Mucosa of rectum (tissue), 2 donors: ENCODE results near the gene LCK.

Source experiments
- H3K27ac ChIP-seq, 2 donors: one replicate each; pipeline ENCODE4 v1.7.0; 2013; ENCODE audit warnings: inconsistent platforms in 2 of 2, low read depth in 2 of 2, low read length in 2 of 2
- H3K27me3 ChIP-seq, 2 donors: one replicate each; pipeline ENCODE4 v1.7.0; 2013; ENCODE audit warnings: low read length in 2 of 2; ENCODE audit not compliant: control insufficient read depth in 2 of 2, insufficient read depth in 2 of 2
- H3K36me3 ChIP-seq, 2 donors: one replicate each; pipeline ENCODE4 v1.7.0; 2013; ENCODE audit warnings: low read length in 2 of 2; ENCODE audit not compliant: control insufficient read depth in 2 of 2, insufficient read depth in 2 of 2
- H3K4me1 ChIP-seq, 2 donors: one replicate each; pipeline ENCODE4 v1.7.0; 2013; ENCODE audit warnings: low read length in 2 of 2, mild to moderate bottlenecking in 1 of 2; ENCODE audit not compliant: control insufficient read depth in 2 of 2, insufficient read depth in 2 of 2
- H3K4me3 ChIP-seq, 2 donors: one replicate each; pipeline ENCODE4 v1.7.0; 2013; ENCODE audit warnings: low read length in 2 of 2
- H3K9ac ChIP-seq, 2 donors: one replicate each; pipeline ENCODE4 v1.7.0; 2013; ENCODE audit warnings: low read length in 2 of 2, low read depth in 1 of 2, mild to moderate bottlenecking in 1 of 2
- H3K9me3 ChIP-seq, 2 donors: one replicate each; pipeline ENCODE4 v1.7.0; 2013; ENCODE audit warnings: low read length in 2 of 2; ENCODE audit not compliant: control insufficient read depth in 2 of 2
- donor health status: healthy.
- donor health status: Normal muscosa, but diverticular disease.

Gene LCK

DNA sequence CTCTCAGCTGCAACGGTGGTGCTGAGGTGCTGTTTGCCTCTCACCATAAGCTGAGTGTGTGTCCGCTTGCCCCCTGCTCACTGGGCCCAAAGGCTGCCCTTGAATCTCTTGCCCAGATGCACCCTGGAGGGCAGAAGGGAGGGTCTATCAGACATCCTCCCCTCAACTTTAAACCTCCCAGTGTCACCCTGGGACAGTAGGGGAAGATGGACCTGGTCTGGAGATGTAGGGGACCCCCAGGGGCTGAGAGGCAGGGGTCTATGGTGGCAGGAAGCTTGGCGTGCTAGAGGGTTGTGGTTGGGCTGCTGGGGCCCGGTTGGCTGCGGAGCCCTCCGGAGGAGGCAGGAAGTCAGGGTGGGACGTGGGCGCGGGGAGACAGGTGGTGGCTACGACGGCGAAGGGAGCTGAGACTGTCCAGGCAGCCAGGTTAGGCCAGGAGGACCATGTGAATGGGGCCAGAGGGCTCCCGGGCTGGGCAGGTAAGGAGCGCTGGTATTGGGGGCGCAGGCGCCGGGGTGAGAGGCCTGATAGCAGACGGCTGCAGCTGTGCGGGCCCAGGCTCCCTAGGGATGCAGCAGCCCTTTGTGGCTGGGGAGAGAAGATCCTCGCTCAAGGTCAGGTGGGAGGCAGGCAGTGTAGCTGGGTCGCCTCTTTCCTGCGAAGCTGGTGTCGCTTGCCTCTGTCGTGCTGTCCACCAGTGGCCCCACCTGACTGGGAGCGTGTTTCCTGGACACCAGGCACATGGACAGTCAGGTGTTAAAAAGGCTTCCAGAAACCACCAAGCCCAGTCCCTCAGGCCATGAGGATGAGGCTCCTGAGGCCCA lies at the start of gene LCK:
LCK (plus strand) TSS at position 373 of the 824 bp plus-strand sequence. CDS start 23,065 bp downstream, outside the sequence.
- H3K36me3 ChIP-seq, result no peaks in the 10 kb centered on the region
- H3K27me3 ChIP-seq, result no peaks in the 10 kb centered on the region
- peak within 1 kb of the TSS; percentile 12 to 69 for H3K4me3 ChIP-seq
- H3K4me1 ChIP-seq, result peaks cover 12 to 28% of the 10 kb centered on the region in 2 donors
- H3K27ac ChIP-seq, result peak within 1 kb of the TSS; percentile 58 to 85
- H3K9me3 ChIP-seq, result no peaks in the 10 kb centered on the region
- peak within 1 kb of the TSS in 1 of 2 donors; percentile 68 for H3K9ac ChIP-seq

DNA sequence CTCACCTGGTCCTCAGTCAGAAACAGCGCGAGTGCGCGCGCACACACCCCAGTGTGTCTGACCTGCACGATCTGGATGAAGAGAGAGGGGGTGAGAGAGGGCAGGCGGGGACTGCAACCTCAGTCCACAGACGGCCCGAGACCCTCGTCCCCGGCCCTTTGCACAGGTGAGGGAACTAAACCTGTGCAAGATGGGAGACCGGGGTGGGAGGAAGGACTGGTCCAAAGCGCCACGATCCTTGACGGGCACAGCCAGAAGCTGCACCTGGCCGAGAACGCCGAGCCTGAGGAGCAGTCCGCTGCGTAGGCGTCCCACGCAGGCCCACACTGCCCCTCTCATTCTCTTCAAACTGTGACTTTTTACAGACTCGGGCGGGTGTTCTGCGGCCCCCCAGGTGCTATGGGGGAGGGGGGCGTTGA lies 46.1 kb upstream of the LCK start:
- peak overlapping the region; percentile 78 to 84 for H3K4me3 ChIP-seq
- no peaks in the 10 kb centered on the region for H3K27me3 ChIP-seq
- peak overlapping the region in 1 of 2 donors; percentile 9 for H3K27ac ChIP-seq
- H3K9ac ChIP-seq, result peak overlapping the region; percentile 41 to 86
- no peaks in the 10 kb centered on the region for H3K36me3 ChIP-seq
- H3K4me1 ChIP-seq, result peaks cover 33 to 37% of the 10 kb centered on the region in 2 donors
- no peaks in the 10 kb centered on the region for H3K9me3 ChIP-seq

DNA sequence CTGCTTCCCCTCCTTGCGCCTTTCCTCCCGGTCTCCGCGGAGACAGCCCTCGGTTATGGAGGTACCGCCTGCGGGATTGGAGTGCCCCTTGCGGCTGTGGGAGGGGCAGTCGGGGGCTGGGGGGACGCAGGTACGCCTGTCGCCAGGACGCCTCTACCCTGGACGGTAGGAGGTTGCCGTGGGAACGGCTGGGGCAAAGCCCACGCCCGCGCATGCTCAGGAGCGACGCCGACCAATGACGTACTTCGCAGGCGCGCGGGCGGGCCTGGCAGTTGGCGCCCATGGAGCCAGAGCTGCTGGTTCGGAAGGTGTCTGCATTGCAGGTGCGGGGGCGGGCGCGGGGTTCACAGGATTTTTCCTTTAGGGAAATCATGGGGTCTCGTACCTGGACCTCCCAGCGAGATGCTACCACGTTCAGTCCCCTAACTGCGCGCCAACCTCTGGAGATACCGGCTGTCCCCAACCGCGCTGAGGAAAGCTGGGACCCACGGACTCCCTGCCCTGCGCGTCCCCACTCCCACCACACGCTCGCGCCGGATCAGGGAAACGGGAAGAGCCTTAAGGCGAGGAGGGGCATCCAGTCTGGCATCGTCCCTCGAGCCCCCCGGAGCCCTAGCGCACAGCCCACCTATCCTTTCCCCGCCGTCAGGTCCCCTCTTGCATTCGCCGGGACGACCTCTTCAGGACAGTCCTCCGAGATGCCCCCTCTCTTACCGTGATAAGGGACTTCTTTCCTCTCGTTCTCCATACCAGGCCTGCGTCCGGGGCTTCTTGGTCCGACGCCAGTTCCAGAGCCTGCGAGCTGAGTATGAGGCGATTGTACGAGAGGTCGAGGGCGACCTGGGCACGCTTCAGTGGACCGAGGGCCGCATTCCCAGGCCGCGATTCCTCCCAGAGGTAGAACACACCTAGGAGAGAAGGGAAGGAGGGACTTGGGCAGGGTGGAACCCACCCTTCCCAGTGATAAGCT lies 45.4 kb upstream of the LCK start, which contains the start of gene IQCC:
IQCC (plus strand) TSS at position 271 of the 970 bp plus-strand sequence; CDS start at position 282, 11 bp downstream.
- Histone ChIP-seq H3K27ac (peak within 1 kb of the TSS in 1 of 2 donors; percentile 9), H3K27me3 (no peaks in the 10 kb centered on the region), H3K4me3 (peak within 1 kb of the TSS; percentile 78 to 84), H3K4me1 (peaks cover 31 to 34% of the 10 kb centered on the region in 2 donors), H3K36me3 (no peaks in the 10 kb centered on the region), H3K9ac (peak within 1 kb of the TSS; percentile 86 to 94), H3K9me3 (no peaks in the 10 kb centered on the region)

DNA sequence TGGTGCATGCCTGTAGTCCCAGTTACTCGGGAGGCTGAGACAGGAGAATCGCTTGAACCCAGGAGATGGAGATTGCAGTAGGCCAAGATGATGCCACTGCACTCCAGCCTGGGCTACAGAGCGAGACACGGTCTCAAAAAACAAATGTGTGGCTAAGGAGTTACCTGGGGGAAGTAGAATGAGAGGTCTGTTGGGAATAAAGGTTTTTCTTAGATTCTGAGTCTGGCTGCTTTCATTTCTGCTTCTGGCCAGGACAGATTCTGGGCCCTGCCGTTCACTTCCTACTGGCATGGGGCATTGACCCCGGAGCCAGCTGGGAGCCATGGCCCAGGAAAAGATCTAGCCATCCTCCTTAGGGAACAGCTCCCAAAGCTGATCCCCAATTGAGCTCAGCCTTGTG lies 42.6 kb upstream of the LCK start:
- H3K4me1 ChIP-seq, result peaks cover 23 to 26% of the 10 kb centered on the region in 2 donors
- H3K9ac ChIP-seq, result peak overlapping the region; percentile 24 to 34
- H3K36me3 ChIP-seq, result peaks cover 0 to 3% of the 10 kb centered on the region in 2 donors
- H3K4me3 ChIP-seq, result no peak overlapping the region
- no peaks in the 10 kb centered on the region for H3K27me3 ChIP-seq
- H3K9me3 ChIP-seq, result no peaks in the 10 kb centered on the region
- peak overlapping the region; percentile 62 to 85 for H3K27ac ChIP-seq

DNA sequence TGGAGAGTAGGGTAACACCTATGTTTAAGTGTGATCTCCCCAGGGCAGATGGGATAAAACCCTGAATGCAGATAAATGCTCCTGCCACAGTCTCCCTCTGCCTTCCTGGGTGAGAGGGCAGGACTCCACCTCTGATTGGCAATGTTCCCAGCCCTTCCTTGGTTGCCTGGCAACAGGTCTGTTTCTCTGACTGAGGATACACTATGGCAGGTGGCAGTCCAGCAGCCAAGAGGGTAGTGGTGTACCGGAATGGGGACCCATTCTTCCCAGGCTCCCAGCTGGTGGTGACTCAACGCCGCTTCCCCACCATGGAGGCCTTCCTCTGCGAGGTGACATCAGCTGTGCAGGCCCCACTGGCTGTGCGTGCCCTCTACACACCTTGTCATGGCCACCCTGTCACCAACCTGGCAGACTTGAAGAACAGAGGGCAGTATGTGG lies 42.2 kb upstream of the LCK start, which contains the start of gene DCDC2B:
DCDC2B (plus strand) TSS at position 199 of the 438 bp plus-strand sequence; CDS start at position 204, 5 bp downstream.
- Histone ChIP-seq H3K4me3 (no peak within 1 kb of the TSS), H3K9me3 (no peaks in the 10 kb centered on the region), H3K27me3 (no peaks in the 10 kb centered on the region), H3K36me3 (peaks cover 0 to 3% of the 10 kb centered on the region in 2 donors), H3K27ac (peak within 1 kb of the TSS; percentile 62 to 85), H3K4me1 (peaks cover 23 to 26% of the 10 kb centered on the region in 2 donors), H3K9ac (peak within 1 kb of the TSS; percentile 24 to 34)

DNA sequence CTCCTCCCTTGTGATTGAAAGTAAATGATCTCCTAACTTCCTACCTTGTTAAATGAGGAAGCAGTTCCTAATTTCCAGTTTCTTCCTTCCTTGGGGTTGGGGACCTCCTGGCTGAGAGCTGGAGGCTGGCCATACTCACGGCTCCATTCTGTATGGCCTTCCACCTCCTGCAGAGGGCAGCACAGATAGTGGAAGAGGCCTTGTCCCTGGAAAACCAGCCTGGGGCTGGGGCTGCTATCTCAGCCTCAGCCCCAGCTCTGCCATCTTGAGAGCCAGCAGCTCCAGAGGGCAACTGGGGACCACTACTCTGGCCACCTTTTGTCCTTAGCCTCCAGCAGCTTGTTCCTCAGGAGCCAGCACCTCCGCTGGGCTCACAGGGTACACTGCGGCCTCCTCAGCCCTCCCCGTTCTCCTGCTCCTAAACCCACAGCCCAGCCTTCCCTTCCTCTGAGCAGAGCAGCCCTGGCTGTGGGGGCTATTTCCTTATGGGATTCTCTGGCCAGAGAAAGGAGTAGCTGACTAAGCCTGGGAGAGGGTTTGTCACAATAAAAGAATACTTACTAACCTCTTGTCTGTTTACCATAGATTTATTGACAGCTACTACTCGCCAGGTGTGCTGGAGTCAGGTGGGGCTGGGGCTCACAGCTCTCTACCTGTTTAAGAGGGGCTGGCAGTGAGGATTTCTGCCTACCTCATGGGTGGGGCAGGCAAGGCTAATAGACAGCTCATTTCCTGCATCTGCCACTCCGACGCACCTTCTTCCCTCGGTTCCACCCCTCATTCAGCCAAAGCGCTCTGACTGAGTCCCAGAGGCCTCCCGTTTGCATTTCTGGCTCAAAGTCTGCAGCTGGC lies 35.2 kb upstream of the LCK start:
- Histone ChIP-seq H3K36me3 (peaks cover 21 to 22% of the 10 kb centered on the region in 2 donors), H3K9me3 (no peaks in the 10 kb centered on the region), H3K9ac (peak overlapping the region; percentile 49 to 72), H3K4me3 (peak overlapping the region; percentile 13 to 14), H3K27me3 (no peaks in the 10 kb centered on the region), H3K4me1 (peaks cover 22 to 35% of the 10 kb centered on the region in 2 donors), H3K27ac (peak overlapping the region; percentile 93 to 95)

DNA sequence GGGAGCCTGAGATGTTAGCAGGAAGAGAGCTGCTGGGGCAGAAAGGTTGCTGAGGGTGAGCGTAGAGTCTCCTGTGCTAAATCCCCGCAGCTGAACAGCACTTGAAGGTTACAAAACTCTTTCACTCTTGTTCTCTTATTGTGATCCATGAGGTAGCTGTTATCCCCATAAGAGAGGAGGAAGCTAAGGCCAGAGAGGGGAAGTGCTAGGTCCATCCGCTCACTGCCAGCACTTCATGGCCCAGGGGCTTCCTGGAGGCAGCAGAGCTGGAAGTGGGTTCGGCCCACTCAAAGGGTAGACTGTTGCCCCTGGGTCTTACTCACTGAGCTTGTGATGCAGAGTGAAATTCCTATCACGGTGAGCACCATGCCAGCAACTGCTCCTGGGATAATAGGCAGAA lies 34.5 kb upstream of the LCK start:
- peaks cover 27 to 42% of the 10 kb centered on the region in 2 donors for H3K4me1 ChIP-seq
- peak overlapping the region in 1 of 2 donors; percentile 72 for H3K9ac ChIP-seq
- no peaks in the 10 kb centered on the region for H3K9me3 ChIP-seq
- peak overlapping the region in 1 of 2 donors; percentile 2 for H3K4me3 ChIP-seq
- H3K27me3 ChIP-seq, result no peaks in the 10 kb centered on the region
- H3K36me3 ChIP-seq, result peaks cover 21 to 22% of the 10 kb centered on the region in 2 donors
- H3K27ac ChIP-seq, result peak overlapping the region; percentile 93 to 95

DNA sequence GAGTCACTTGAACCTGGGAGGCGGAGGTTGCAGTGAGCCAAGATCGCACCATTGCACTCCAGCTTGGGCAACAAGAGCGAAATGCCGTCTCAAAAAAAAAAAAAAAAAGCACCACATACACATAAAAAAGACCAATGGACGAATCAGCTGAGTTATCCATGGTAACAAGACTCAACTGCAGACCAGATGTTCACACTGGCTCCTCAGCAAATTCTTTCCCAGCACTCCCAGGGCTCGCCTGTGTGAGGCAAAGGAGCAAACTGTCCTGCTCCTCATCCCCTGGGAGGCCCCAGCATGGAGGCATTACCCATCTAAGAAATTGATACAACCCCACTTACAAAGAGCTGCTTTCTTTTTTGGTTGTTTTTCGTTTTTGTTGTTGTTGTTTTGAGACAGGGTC lies 32.0 kb upstream of the LCK start:
- H3K36me3 ChIP-seq, result peaks cover 21 to 26% of the 10 kb centered on the region in 2 donors
- H3K4me1 ChIP-seq, result peaks cover 40 to 50% of the 10 kb centered on the region in 2 donors
- no peak overlapping the region for H3K4me3 ChIP-seq
- no peaks in the 10 kb centered on the region for H3K27me3 ChIP-seq
- no peaks in the 10 kb centered on the region for H3K9me3 ChIP-seq
- H3K9ac ChIP-seq, result no peak overlapping the region
- H3K27ac ChIP-seq, result no peak overlapping the region
